ENCODE measurements around the gene BNC2. TPM values are rescaled to one million over a fixed set of nuclear protein-coding genes. Genes with fewer than 3 reads are reported as not detected.

Gene BNC2
- total and polyA plus RNA-seq, 2 of the 13 experiments (the other 11 are each of a cell fraction or from before 2014, with no cell fraction given): not detected

GRCh38 chr9:16679327-16679821, 191.1 kb downstream of the BNC2 start:
- Histone ChIP-seq H3K4me3 (replicated peaks in 1 of 3; ENCODE audit: insufficient read depth in 1 of 3, low read depth in 2 of 3, low read length in 3 of 3) (no peak overlapping the region), H3K79me2 (ENCODE audit: insufficient read depth, low read length) (no peaks in the 10 kb centered on the region), H3K4me1 (ENCODE audit: insufficient read depth, low read length) (no peaks in the 10 kb centered on the region), H3K9me3 (ENCODE audit: low read length) (no peaks in the 10 kb centered on the region), H3K27ac (ENCODE audit: extremely low read length, insufficient read depth, low read length) (no peak overlapping the region), H3K27me3 (ENCODE audit: control insufficient read depth in 1 of 2, insufficient read depth in 2 of 2, low read length in 2 of 2) (0 out of 5 replicates have a peak, but pooled peaks cover 0 to 2% of the 10 kb centered on the region in 2 experiments), H4K20me1 (ENCODE audit: insufficient read depth, low read length) (no peaks in the 10 kb centered on the region), H3K36me3 (replicated peaks in 1 of 2; ENCODE audit: control insufficient read depth in 1 of 2, insufficient read depth in 2 of 2, low read length in 2 of 2) (no peaks in the 10 kb centered on the region), H3K9ac (ENCODE audit: insufficient read depth, low read depth, low read length) (no peak overlapping the region), H2AFZ (ENCODE audit: low read length) (no peak overlapping the region), H3K4me2 (ENCODE audit: low read depth, low read length) (no peak overlapping the region)
- ATAC-seq (no peak), FAIRE-seq (no peak), DNase-seq (ENCODE audit: low spot score) (no peak)
- no TSS peak for BruUV-seq (replicated peaks)
- CTCF ChIA-PET (ENCODE audit: low intra/inter-chr PET ratio, low total read pairs): no interaction called here
- in situ Hi-C loops (cut with HindIII; ENCODE audit: extremely low pct_ligation_motif_present, low pct_unique_long_range_greater_than_20kb): no loop called here
- TF ChIP-seq ZNF674 (CRISPR knock-in tag; IDR thresholded peaks at IDR 0.05; ENCODE audit: low read depth) (no peak), ZNF382 (CRISPR knock-in tag; IDR thresholded peaks at IDR 0.05; ENCODE audit: borderline replicate concordance) (no peak), SRSF4 (IDR thresholded peaks at IDR 0.05; ENCODE audit: low read depth, low read length, poor library complexity, severe bottlenecking) (no peak), EHMT2 (IDR thresholded peaks at IDR 0.05; ENCODE audit: borderline replicate concordance, low read depth, low read length) (no peak), MYNN (CRISPR knock-in tag; IDR thresholded peaks at IDR 0.05; ENCODE audit: low read depth) (no peak), RCOR2 (CRISPR knock-in tag; IDR thresholded peaks at IDR 0.05) (no peak), ZNF550 (CRISPR knock-in tag; IDR thresholded peaks at IDR 0.05; ENCODE audit: borderline replicate concordance) (no peak), CBFB (CRISPR knock-in tag; IDR thresholded peaks at IDR 0.05) (no peak), ZNF510 (CRISPR knock-in tag; IDR thresholded peaks at IDR 0.05; ENCODE audit: low read depth) (no peak), ZNF564 (CRISPR knock-in tag; IDR thresholded peaks at IDR 0.05) (no peak), POLR2AphosphoS2 (IDR thresholded peaks at IDR 0.05; ENCODE audit: low read depth, low read length) (no peak), ZNF607 (CRISPR knock-in tag; IDR thresholded peaks at IDR 0.05; ENCODE audit: borderline replicate concordance) (no peak)
- TF ChIP-seq, protein P1, sequence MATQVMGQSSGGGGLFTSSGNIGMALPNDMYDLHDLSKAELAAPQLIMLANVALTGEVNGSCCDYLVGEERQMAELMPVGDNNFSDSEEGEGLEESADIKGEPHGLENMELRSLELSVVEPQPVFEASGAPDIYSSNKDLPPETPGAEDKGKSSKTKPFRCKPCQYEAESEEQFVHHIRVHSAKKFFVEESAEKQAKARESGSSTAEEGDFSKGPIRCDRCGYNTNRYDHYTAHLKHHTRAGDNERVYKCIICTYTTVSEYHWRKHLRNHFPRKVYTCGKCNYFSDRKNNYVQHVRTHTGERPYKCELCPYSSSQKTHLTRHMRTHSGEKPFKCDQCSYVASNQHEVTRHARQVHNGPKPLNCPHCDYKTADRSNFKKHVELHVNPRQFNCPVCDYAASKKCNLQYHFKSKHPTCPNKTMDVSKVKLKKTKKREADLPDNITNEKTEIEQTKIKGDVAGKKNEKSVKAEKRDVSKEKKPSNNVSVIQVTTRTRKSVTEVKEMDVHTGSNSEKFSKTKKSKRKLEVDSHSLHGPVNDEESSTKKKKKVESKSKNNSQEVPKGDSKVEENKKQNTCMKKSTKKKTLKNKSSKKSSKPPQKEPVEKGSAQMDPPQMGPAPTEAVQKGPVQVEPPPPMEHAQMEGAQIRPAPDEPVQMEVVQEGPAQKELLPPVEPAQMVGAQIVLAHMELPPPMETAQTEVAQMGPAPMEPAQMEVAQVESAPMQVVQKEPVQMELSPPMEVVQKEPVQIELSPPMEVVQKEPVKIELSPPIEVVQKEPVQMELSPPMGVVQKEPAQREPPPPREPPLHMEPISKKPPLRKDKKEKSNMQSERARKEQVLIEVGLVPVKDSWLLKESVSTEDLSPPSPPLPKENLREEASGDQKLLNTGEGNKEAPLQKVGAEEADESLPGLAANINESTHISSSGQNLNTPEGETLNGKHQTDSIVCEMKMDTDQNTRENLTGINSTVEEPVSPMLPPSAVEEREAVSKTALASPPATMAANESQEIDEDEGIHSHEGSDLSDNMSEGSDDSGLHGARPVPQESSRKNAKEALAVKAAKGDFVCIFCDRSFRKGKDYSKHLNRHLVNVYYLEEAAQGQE (IDR thresholded peaks at IDR 0.05; ENCODE audit: borderline replicate concordance in 1 of 2, low read depth in 1 of 2, low read length in 2 of 2): no peak
- TF ChIP-seq, protein P2, sequence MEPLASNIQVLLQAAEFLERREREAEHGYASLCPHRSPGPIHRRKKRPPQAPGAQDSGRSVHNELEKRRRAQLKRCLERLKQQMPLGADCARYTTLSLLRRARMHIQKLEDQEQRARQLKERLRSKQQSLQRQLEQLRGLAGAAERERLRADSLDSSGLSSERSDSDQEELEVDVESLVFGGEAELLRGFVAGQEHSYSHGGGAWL (CRISPR knock-in tag; IDR thresholded peaks at IDR 0.05): no peak
- POLR2A ChIA-PET: no interaction called here
- intact Hi-C loops (cut with micrococcal nuclease; ENCODE audit: unreplicated experiment): no loop called here
- WGBS (ENCODE audit: low lambda C conversion rate): 25% methylated on average over 10 of the region's 10 CpGs
